ENCODE measurements around the gene VAMP3.

Gene VAMP3

GRCh38 chr1:7821282-7821681, 50.2 kb downstream of the VAMP3 start:
- DNase-seq: no peak

GRCh38 chr1:7824701-7825100, 53.6 kb downstream of the VAMP3 start:
- DNase-seq: no peak

GRCh38 chr1:7826363-7826762, 55.3 kb downstream of the VAMP3 start:
- DNase-seq: no peak

- DNase-seq: peak; percentile 15 to 50 (median 35)
Measured at GRCh38 chr1:7827126-7827955, 56.2 kb downstream of the VAMP3 start.

Measured in suppressor macrophage (primary cell).